Myocyte (in vitro differentiated cells): Measurements from ENCODE around the gene NEDD4L. TPM values are rescaled to one million over a fixed set of nuclear protein-coding genes. Genes with fewer than 3 reads are reported as not detected.
A peak's percentile ranks its signal among the peaks of the same experiment; 100 is the strongest.

Experiments used
- DNase-seq: peaks from one replicate; pipeline ENCODE4 v3.0.0-alpha.2; 2012; ENCODE audit warnings: low read depth
- total RNA-seq: library from RNA; depleted of rRNA; stranded (reverse); fragments of >200 nt; gene quantifications from 2 replicates; pipeline ENCODE4 v1.2.3, GENCODE V29; 2014

The NEDD4L gene
- total RNA-seq, 1 donor from 2014 or later: 31.7 TPM

DNA sequence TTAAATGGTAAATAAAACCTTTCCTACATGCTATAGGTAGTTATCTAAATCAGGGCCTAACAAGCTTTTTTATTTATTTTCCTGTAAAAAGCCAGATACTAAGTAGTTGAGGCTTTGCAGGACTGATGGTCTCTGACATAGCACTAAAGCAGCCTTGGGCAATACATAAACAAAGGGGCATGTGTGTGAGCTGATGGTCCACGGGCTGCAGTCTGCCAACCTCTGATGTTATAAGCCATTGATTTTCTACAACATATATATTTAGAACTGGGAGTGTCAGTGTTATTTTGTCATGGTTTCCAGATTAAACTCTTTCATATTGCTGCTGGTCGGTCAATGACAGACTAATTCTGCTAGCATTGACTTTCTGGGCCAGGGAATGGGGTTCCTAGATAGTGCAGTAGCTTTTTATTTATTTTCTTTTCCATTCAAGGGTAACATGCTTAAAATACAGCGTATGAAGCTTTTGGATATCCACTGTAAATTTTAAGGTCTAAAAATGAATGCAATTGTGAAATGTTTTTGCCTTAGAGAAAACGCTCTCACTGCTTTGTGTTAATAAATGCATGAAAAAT is 134.0 kb downstream of the NEDD4L start:
- DNase-seq: no peak

DNA sequence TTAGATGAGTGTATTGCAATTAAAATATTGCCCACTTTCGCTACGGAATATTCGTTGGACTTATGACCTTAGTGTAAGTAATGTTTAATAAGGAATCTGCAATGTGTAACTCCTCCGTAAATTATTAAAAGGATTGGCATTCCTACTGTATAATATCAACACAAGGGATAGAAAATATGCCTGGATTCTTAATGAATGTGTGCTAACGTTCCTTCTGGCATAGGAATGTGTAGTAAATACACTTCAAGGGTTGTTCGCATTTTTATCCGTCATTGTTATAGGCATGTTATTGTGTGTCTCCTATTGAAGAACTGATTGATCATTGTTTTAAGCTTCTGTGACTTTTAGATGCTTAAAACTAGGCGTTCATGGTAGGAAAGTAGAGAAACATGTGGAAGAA is 134.5 kb downstream of the NEDD4L start:
- DNase-seq: no peak

DNA sequence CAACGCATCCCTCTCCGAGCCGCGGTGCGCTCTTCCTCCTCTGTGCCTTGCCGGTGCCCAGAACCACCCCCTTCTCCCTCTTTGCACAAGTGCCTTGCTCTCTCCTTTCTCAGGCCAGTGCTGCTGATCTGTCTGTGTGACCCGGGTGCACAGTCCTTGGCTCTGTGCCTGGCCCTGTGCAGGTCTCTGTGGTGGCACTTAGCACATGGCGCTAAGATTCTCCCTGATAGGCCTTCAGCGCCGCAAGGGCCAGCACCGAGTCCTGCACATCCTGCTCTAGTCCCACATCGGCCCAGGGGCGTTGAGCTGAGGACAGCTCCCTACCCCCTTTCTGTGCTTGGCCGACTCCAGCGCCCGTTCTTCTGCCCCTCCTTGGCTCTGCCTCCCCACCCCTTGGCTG is 136.1 kb downstream of the NEDD4L start:
- no peak for DNase-seq

DNA sequence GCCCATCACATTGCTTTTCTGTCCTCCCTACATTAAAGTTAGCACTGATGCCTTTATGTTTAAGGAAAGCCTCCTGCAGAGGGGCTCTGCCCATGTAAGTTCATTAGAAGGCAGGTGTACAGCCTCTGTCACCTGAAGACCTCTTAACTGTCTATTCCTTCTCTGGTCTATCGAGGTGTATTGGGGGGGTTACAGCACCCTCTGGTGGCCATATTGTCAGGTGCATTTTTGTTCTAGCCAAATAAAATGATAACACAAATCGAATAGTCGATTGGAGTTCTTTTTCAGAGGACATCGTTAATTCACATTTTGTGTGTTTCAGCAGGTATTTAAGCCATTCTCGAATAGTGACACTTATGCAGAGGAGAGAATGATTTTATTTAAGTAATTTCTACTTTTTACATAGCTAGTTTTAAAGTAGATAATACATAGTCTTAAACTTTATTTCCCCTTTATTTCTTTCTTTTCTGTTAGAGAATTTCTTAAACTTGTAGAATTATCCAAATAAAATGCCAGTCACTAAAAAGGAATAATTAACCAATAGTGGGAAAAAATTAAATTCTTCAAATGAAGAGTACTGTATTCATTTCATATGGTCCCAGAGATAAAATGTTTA is 136.8 kb downstream of the NEDD4L start:
- peak; percentile 67 for DNase-seq

DNA sequence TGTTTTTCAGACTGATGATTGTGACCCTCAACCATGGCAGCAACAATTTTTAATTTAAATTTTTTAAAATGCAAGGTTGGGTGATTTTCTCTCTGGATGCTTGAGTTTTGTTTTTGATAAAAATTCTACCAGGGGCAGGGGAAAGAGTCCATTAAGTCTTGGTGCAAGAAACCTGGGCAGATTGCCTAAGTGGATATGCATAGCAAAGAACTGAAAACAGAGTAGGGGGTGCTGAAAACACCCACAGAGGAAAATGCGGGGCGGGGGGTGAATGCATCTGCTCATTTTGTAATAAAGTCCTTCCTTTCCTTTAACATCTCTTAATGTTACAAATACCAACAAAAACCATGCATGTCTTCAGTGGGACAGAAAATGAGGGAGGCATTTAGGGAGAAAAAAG is 138.0 kb downstream of the NEDD4L start:
- DNase-seq: no peak

DNA sequence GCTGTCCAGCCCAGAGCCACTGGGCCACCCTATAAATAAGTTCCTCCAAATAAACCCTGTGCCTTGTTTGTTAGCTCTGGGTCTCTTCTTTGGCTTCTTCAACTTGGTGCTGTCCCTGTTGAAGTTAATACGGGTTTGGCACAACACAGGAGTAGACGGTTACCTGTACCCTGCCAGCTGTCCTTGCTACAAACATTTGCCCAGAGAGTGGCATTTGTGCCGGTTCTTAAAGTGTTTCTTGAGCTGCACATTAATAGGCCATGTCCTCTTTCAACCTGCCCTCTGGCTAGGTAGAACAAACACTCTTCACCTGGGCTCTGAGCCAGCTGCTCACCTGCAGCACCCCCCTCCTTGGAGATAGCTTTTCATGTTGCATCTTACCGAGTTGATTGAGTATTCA is 139.2 kb downstream of the NEDD4L start:
- no peak for DNase-seq

DNA sequence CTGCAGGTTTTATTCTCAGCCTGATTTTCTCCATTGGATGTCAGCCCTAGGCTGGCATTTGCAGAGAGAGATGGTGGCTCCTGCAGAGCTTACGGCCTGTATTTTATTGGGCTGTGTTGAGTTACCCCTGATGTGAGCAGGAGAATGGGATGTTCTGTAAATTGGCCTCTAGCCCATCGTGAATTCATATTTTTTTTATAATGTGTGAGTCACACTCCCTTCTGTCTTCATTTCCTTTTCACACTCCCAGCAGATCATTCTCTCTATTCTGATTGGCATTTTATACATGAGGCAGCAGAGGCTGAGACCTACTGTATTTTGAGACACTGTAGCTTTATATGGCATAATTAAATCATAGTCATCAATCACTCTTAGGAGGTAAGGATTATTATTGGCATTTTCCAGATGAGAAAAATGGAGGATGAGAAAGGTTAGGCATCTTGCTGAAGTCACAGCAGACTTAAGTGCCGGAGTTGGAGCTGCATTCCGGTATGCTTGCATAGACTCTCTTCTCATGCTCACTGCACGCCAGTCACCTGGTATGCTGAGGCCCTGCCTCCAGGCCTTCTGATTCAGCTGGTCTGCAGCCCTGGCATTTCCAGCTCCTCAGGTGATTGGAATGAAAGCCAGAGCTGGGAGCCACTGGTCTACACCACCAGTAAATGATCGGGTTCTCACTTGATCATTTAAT is 142.4 kb downstream of the NEDD4L start:
- peak; percentile 53 for DNase-seq

DNA sequence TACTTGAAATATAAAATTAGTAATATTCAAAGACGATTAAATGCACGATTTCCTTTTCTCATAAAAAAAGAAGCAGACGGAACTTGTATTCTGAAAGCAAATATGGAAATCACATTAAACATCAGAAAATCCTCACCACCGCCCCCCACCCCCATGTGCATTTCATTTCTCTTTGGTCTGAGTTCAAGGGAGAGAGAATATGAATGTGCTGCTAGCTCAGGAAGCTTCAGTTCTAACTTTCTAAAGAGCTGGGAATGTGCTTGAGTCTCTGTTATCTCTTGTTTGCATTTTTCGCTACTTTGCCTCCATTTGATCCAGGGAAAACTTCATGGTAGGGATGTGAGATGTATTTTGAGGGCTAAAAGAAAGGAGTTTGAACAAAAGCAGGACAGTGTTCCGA is 143.6 kb downstream of the NEDD4L start:
- DNase-seq: no peak

DNA sequence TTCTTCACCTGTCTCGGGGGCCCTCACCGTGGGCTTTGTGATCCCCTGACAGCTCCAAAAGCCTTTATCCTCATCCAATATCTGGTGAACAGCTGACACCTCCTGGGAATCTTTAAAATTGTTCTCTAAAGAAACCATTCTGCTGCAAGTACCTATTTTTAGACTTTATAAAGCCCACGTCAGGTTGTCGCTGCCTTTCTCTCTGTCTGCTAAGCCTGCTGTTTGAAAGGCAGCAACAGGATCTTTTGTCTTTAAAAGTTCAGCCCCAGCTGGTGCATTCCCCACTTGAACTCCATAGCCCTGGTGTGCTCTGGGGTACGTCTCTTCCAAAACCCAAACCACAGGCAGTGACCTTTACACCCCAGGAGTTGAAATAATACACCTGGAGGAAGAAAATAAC is 145.0 kb downstream of the NEDD4L start:
- DNase-seq: peak; percentile 64

DNA sequence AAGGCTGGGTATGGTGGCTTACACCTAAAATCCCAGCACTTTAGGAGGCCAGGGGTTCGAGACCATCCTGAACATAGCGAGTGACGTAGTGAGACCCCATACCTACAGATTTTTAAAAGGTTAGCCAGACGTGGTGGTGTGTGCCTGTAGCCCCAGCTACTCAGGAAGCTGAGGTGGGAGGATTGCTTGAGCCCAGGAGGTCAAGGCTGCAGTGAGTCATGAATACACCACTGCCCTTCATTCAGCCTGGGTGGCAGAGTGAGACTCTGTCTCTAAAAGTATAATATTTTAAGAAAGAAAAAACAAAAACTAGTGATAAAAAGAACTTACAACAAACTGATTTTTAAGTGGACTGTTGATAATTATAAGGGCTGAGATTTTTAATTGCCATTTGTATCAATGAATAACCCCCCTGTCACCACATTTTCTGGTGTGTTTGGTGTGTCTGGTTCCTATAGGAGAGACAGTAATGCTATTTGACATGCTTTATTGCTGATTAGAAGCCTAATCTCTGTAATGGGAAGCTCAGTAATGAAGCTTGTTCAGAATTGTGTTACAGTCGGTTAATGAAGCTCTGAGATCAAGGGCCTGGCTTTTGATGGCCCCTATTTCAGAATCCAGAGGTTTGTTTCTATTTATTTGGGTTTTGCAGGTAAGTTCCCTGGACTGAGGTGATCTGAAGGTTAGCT is 147.0 kb downstream of the NEDD4L start:
- no peak for DNase-seq

DNA sequence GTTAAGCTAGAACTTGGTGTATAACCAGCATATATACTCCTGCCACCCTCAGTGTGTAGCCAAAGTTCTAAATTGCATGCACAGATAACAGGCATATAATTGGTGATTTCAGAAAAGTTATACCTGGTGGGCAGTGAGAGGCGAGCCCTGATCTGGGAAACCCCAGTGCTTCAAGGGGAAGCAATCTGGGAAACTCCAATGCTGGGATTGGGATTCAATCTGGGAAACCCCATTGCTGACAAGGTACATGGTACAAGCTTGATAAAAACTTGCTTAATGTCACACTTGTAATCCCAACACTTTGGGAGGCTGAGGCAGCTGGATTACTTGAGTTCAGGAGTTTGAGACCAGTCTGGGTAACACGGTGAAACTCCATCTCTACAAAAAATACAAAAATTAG is 147.6 kb downstream of the NEDD4L start:
- DNase-seq: no peak

DNA sequence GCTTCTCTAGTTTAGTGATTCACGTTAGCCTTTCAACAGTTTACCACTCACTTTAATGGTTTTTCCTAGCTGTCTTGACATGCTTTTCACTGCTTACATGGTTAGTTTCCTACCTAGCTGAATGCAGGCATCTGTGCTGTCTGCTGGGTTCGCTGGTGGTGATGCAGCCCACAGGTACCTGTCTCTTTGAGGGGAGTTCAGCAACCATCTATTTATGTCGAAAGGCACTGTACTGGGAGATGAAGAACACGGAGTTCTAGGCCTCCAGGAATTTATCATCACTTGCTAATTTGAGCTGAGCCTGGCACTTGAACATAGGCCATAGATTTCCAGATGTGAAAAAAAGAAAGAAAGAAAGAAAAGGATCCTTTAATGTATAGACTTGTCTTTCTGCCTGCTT is 148.5 kb downstream of the NEDD4L start:
- no peak for DNase-seq

DNA sequence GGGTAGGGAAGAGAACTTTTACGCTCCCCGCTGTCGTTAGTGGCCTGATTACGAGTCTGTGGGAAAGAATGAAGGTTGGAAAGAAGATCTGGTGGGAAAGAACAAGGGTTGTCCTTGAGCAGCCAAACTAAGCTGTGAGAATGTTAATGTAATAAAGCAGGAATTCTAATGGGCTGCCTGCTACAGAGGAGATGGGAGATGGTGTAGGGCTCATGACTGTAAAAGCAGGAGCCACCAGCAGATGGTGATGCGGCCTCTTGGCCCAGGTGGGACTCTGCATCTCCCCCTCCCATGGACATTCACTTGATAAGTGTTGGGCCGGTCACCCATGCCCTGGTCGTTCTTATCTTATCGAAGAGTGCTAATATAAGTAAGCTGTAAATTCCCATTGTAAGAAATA is 150.0 kb downstream of the NEDD4L start:
- peak; percentile 26 for DNase-seq

DNA sequence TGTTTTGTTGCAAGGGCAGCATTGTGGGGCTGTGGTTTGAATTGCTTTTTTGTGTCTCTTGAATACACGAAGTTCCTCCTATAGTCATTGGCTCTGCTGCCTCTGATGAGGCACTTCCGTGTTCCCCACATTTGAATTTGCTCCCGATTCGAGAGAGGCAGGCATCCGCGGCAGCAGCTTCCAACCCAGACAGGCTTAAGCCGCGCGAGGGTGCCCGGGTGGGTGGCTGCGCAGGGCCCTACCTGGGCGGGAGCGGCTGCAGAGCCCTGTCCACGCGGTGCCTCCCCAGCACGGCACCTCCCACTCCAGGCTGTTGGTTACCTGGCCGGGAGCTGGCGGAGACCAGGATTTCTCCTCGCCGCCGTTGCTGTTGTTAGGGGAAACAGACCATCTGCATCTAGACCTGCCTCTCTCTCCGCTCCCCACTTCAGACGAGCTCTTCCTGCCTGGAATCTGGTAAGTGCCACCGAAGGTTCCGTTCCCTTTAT is 151.3 kb downstream of the NEDD4L start:
- DNase-seq: no peak

DNA sequence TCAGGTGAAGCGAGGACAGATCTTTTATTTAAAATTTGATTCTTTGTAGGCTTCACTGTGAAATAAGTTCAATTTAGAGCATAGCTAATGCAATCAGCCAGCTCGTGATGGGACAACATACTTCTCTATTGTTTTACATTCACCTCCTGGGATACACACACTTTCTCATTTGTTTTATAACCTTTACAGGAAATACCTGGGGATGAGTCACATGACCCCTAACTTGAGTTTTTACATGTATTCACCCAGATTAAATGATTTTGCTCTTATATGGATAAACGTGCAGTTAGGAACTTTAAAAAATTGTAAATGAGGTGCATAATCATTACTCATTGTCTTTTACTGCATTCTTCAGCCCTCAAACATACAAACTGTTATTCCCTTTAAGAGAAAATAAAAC is 152.1 kb downstream of the NEDD4L start:
- DNase-seq: no peak

DNA sequence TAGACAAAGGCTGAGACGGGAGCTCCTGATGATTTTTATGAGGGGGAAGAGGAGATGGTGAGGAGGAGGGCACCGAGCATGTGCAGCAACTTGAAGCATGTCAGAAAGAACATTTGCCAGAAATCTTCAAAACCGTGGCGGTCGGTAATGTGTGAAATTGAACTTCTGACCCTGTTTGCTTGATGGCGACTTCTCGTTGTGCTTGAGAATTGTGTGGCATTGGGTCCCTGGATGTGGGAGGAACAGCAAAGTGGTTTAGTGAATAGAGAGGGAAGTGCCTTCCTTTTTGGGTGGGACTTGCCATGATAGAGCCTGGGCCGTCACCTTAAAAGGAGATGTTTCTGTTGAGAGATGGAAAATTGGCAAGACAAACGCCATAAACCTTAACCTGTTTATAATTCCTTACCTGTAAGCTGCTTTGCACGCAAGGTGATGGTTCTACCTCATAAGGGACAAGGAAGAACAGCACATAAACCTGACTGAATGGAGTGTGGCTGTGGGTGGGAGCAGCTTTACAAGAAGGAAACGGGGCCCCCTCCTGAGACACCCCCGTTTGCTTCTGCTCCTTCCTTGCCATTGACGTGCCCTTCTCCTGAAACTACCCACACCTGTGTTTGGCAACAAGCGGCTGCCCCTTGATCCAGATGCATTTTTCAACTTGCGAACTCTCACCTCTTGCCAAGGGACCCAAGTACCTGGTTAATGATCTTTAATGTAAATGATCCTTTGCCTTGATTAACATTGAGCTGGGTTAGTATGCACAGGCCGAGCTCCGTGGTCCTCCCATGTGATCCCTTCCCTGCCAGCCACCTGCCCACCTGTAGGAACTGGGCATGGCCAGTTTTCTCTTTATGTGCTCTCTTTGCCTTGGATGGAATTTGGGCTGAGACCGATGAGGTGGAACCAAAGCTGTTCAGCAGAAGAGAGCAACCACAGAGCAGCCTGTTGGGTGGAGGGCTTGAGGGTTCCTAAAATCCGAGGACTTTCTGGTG is 153.2 kb downstream of the NEDD4L start:
- DNase-seq: no peak

DNA sequence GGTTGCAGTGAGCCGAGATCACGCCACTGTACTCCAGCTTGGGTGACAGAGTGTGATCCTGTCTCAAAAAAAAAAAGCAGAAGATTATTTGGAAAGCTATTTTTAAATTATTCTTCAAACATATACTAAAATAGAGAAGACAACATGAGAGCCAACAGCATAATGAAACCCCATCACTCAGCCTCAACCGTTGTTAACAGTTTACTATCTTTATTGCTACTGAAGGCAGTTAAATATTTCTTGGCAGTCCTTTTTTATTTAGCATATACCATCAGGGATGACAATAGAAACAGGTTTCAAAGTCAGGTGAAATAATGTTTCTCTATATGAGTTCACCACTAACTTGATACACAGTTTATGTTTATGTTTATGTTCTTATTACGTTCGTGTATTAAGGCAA is 157.2 kb downstream of the NEDD4L start:
- no peak for DNase-seq

DNA sequence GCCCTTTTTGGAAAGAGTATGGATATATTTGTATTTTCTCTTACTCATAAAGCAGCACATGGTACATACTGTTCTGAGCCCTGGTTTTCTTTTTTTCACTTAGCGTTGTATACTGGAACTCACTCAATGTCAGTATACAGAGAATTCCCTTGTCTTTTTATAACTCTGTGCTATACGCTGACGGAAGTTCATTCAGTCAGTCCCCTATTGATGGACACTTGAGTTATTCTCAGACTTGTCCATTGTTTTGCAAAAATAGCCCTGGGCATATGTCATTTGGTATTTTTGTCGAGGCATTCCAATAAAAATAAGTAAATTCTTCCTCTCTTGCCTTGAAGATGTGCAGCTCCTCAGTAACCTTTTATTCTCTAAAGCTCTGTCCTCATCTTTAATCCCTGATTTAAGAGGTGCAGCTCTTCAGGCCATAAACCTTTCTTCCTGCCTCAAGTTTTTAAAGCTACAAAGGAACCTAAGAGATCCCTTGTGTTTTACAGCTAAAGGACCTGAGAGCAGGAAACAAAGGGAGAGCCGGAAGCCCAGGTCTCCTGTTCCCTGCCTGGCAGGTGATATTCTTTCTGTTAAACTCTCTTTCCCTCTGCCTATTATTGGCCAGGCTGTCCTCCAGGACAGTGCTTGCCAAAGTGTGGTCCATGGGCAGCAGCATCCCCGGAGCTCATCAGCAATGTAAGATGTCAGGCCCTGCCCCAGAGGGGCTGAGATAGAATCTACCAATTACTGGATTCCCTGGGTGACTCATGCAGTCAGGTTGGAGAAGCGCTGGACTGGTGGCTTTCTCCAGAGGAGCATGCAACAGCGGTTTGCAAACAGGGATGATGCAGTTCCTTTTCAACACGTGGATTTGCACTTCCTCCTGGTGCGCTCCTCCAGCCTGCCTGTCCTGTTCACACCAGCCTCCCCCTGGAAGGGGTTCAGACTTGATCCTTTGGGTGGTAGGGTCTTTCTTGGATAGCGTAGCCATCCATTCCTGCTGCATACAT is 158.0 kb downstream of the NEDD4L start:
- DNase-seq: no peak

DNA sequence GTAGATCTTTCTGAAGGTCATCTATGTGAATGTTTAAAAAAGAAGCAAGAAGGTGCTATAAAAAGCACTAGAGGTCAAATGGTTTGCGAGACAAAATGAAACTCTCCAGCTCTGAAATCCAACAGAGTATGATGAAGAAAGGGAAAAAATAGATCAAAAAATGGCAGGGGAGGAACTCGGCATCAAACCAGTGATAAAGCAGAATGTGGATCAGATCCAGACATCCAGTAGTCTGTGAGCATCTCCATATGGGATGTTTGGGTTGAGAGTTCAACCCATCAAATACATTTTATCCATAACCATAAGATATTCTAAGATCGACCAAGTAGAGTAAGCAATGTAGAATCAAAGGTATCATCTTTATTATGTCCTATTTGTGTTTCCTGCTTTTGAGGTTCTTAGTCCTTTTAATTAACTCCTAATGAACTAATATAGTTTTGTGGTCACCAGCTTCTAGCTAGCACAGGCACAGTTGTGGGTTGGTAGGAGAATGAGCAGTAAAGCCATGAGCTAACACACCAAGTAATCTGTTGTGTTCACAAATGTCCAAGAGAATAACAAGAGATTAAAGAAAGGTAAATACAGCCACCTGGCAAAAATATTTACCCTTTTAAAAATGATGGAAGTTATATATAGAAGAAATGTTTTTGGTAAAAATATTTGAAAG is 160.9 kb downstream of the NEDD4L start:
- no peak for DNase-seq
